Measurements from ENCODE around the gene S1PR5.

DNA sequence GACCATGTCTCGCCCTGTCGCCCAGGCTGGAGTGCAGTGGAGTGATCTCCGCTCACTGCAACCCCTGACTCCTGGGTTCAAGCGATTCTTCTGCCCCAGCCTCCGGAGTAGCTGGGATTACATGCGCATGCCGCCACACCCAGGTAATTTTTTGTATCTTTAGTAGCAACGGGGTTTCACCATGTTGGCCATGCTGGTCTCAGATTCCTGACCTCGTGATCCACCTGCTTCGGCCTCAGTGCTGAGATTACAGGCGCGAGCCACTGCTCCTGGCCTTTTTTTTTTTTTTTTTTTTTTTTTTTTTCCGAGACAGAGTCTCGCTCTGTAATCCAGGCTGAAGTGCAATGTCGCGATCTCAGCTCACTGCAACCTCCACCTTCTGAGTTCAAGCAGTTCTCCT, 9.2 kb downstream of the S1PR5 start:
- TF ChIP-seq CTCF (conservative IDR thresholded peaks at IDR 0.05; ENCODE audit: low read depth, low read length): no peak
- TF ChIP-seq EZH2 (IDR thresholded peaks at IDR 0.05; ENCODE audit: borderline replicate concordance, low read depth, low read length, poor library complexity, severe bottlenecking): no peak

All from A673 (cell line).